ENCODE measurements around the gene MAP7.

The MAP7 gene

GRCh38 chr6:136405420-136406029, 144.7 kb downstream of the MAP7 start:
- Histone ChIP-seq H3K79me2 (ENCODE audit: low read length) (no peaks in the 10 kb centered on the region), H3F3A (ENCODE audit: insufficient read depth, low read length) (peaks cover 5% of the 10 kb centered on the region), H3K4me3 (ENCODE audit: low read length) (no peak overlapping the region), H2AFZ (ENCODE audit: low read length) (no peak overlapping the region), H3K4me2 (ENCODE audit: low read depth, low read length) (no peak overlapping the region), H3K9ac (ENCODE audit: low read length) (no peak overlapping the region), H3K27ac (ENCODE audit: low read length) (no peak overlapping the region), H3K9me3 (replicated peaks; ENCODE audit: insufficient read depth, low read length) (no peaks in the 10 kb centered on the region), H4K20me1 (ENCODE audit: insufficient read depth, low read length) (no peaks in the 10 kb centered on the region), H3K4me1 (ENCODE audit: low read length) (peaks cover 20% of the 10 kb centered on the region), H3K27me3 (replicated peaks; ENCODE audit: insufficient read depth, low read length) (no peaks in the 10 kb centered on the region), H3K9me2 (replicated peaks; ENCODE audit: insufficient read depth, low read length) (no peaks in the 10 kb centered on the region), H3K36me3 (replicated peaks; ENCODE audit: insufficient read depth, low read length) (no peaks in the 10 kb centered on the region)
- TF ChIP-seq EZH2 (optimal IDR thresholded peaks at IDR 0.05; ENCODE audit: low read depth, low read length) (no peak), CTCF (IDR thresholded peaks at IDR 0.05; ENCODE audit: low read length) (no peak), EZH2phosphoT487 (IDR thresholded peaks at IDR 0.05; ENCODE audit: low read length) (no peak)
- no peak for DNase-seq

DNA sequence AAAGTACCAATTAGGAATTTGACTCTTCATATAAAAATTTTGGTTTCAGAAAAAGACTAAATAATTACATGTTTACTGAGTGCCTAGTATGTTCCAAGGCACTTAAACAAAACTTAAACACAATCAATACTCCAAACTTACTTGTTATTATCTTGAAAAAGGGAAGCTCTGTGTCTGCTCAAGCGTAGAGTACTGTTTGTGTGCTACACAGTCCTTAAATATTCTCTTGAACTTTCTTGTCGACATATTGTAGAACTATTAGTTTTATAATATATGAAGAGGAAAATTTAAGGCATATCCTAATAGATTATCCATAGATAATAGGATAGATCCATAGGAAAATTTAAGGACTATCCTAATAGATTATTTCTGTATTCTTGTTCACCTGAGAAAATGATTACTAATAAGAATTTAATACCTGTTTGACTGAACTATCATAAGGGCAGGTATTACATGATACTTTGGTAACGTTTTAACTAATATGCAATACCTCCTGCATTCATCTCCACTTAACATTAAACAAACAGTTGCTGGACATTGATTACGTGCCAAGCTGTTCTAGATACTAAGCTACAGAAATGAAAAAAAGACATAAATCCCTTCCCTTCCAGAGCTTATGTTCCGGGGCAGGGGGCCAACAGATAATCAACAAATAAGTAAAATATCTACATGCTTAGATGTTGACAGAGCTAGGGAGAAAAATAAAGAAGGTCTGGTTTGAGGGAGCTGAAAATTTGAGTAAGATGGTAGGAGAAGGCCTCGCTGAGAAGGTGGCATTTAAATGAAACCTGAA, 145.4 kb downstream of the MAP7 start:
- H3K36me3 ChIP-seq (replicated peaks; ENCODE audit: insufficient read depth, low read length), result no peaks in the 10 kb centered on the region
- no peaks in the 10 kb centered on the region for H3K9me3 ChIP-seq (replicated peaks; ENCODE audit: insufficient read depth, low read length)
- no peak for DNase-seq
- no peak overlapping the region for H3K27ac ChIP-seq (ENCODE audit: low read length)
- no peak overlapping the region for H2AFZ ChIP-seq (ENCODE audit: low read length)
- no peak overlapping the region for H3K4me3 ChIP-seq (ENCODE audit: low read length)
- no peak overlapping the region for H3K4me2 ChIP-seq (ENCODE audit: low read depth, low read length)
- H3K9ac ChIP-seq (ENCODE audit: low read length), result no peak overlapping the region
- no peak for TF ChIP-seq EZH2 (optimal IDR thresholded peaks at IDR 0.05; ENCODE audit: low read depth, low read length)
- no peak for TF ChIP-seq EZH2phosphoT487 (IDR thresholded peaks at IDR 0.05; ENCODE audit: low read length)
- no peak for TF ChIP-seq CTCF (IDR thresholded peaks at IDR 0.05; ENCODE audit: low read length)
- no peaks in the 10 kb centered on the region for H3K9me2 ChIP-seq (replicated peaks; ENCODE audit: insufficient read depth, low read length)
- no peaks in the 10 kb centered on the region for H3K27me3 ChIP-seq (replicated peaks; ENCODE audit: insufficient read depth, low read length)
- H4K20me1 ChIP-seq (ENCODE audit: insufficient read depth, low read length), result no peaks in the 10 kb centered on the region
- no peaks in the 10 kb centered on the region for H3K79me2 ChIP-seq (ENCODE audit: low read length)
- H3K4me1 ChIP-seq (ENCODE audit: low read length), result peaks cover 13% of the 10 kb centered on the region
- H3F3A ChIP-seq (ENCODE audit: insufficient read depth, low read length), result no peaks in the 10 kb centered on the region

- Histone ChIP-seq H3K27ac (ENCODE audit: low read length) (no peak overlapping the region), H3K4me1 (ENCODE audit: low read length) (peaks cover 9% of the 10 kb centered on the region; the same call in 1 of the 2 replicates), H3K9me3 (replicated peaks; ENCODE audit: insufficient read depth, low read length) (no peaks in the 10 kb centered on the region), H2AFZ (ENCODE audit: low read length) (no peak overlapping the region), H3F3A (ENCODE audit: insufficient read depth, low read length) (no peaks in the 10 kb centered on the region), H3K9me2 (replicated peaks; ENCODE audit: insufficient read depth, low read length) (no peaks in the 10 kb centered on the region), H3K36me3 (replicated peaks; ENCODE audit: insufficient read depth, low read length) (no peaks in the 10 kb centered on the region), H3K4me3 (ENCODE audit: low read length) (no peak overlapping the region), H3K9ac (ENCODE audit: low read length) (no peak overlapping the region), H3K27me3 (replicated peaks; ENCODE audit: insufficient read depth, low read length) (no peaks in the 10 kb centered on the region), H3K4me2 (ENCODE audit: low read depth, low read length) (no peak overlapping the region), H3K79me2 (ENCODE audit: low read length) (no peaks in the 10 kb centered on the region), H4K20me1 (ENCODE audit: insufficient read depth, low read length) (no peaks in the 10 kb centered on the region)
- DNase-seq, result no peak
- TF ChIP-seq EZH2phosphoT487 (IDR thresholded peaks at IDR 0.05; ENCODE audit: low read length), result no peak
- TF ChIP-seq EZH2 (optimal IDR thresholded peaks at IDR 0.05; ENCODE audit: low read depth, low read length), result no peak
- TF ChIP-seq CTCF (IDR thresholded peaks at IDR 0.05; ENCODE audit: low read length), result no peak
Measured at GRCh38 chr6:136404007-136404406, 146.2 kb downstream of the MAP7 start.

Data from MM.1S (cell line).